ENCODE data around the gene SPTAN1. TPM values are rescaled to one million over a fixed set of nuclear protein-coding genes. Genes with fewer than 3 reads are reported as not detected.

SPTAN1 gene
- total RNA-seq, 4 donors from 2014 or later: 185 to 310 (median 275) TPM

GRCh38 chr9:128643519-128644300, 91.3 kb downstream of the SPTAN1 start:
- no peak for TF ChIP-seq CTCF (IDR thresholded peaks at IDR 0.05; ENCODE audit: low read depth)

DNA sequence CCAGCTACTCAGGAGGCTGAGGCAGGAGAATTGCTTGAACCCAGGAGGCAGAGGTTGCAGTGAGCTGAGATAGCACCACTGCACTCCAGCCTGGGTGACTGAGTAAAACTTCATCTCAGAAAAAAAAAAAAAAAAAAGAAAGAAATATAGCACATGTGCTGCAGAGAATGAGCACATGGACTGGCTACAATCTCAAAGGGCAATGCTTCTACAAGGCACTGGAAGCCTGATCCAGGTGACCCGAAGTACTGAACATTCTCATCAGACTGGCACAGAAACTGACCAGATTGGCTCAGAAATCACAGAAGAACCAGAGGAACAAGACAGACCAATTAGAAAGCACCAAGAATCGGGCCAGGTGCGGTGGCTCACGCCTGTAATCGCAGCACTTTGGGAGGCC, 99.4 kb downstream of the SPTAN1 start:
- TF ChIP-seq CTCF (IDR thresholded peaks at IDR 0.05; ENCODE audit: low read depth): no peak

GRCh38 chr9:128653908-128654307, 101.5 kb downstream of the SPTAN1 start:
- TF ChIP-seq CTCF (IDR thresholded peaks at IDR 0.05; ENCODE audit: low read depth): no peak

- TF ChIP-seq CTCF (IDR thresholded peaks at IDR 0.05; ENCODE audit: low read depth): no peak
Observed at GRCh38 chr9:128654481-128654880, 102.1 kb downstream of the SPTAN1 start.

DNA sequence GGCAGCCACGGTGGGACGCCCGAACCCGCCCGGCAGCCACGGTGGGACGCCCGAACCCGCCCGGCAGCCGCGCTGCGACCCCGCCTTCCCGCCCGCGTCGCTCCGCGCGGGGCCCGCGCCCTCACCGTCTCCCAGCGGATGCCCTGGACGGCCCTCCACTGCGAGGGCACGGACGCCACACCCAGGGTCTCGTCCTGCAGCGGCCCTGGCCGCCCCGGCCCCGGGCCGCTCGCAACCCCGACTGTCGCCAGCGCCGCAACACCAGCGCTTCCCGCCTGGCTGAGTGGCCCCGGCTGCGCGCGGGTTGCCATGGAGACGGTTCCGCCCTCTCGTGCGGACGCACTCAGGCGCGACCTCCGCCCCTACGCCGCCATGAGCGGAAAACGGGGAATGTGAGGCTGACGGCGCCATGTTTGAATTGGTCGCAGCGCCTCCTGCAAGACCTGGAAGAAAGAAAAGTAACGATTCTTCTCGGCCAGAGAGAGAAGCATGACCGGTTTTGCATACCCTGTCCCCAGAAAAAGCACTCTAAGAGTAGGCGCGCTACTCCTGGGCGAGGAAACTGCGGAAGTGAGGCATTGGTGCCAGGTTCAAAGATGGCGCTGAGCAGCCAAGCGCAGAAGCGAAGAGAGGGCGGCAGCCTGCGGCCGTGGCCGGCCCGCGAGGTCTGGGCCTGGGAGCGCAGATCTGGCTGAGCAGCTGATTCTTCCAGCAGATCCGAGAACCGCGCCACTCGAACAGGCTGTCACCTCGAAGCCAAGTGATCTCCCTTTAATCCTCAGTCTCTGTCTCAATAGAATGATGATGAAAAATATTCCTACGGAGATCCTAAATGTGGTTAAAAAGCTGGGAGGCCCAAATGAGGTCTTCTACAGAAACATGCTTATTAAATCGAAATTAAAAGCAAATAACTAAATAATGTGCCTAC, 104.3 kb downstream of the SPTAN1 start, which contains the start of gene DYNC2I2:
TSS of gene DYNC2I2 (minus strand) at position 432 of the 928 bp plus-strand sequence. CDS start at position 311, 121 bp downstream.
- TF ChIP-seq CTCF (IDR thresholded peaks at IDR 0.05; ENCODE audit: low read depth): no peak

DNA sequence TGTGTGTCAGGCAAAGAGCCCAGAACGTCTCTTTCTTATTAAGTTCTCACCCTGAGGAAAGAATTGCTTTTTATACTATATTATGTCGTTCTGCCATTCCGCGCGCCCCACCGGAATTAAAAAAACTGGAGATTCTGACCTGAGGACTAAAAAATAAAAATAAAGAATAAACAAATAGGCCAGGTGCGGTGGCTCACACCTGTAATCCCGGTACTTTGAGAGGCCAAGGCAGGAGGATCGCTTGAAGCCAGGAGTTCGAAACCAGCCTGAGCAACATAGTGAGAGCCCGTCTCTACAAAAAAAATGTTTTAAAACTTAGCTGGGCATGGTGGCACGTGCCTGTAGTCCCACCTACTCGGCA, 104.9 kb downstream of the SPTAN1 start:
- no peak for TF ChIP-seq CTCF (IDR thresholded peaks at IDR 0.05; ENCODE audit: low read depth)

DNA sequence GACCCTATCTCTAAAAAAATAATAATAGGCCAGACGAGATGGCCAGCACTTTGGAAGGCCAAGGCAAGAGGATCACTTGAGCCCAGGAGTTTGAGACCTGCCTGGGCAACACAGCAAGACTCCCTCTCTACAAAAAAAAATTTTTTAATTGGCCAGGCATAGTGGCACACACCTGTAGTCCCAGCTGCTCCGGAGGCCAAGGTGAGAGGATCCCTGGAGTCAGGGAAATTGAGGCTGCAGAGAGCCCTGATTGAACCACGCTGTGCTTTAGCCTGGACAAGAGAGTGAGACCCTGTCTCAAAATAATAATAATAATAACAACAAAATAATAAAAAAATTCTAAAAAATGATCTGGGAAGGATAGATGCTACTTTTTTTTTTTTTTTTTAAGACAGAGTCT, 105.4 kb downstream of the SPTAN1 start:
- TF ChIP-seq CTCF (IDR thresholded peaks at IDR 0.05; ENCODE audit: low read depth): no peak
